NCI-H69 (cell line): ENCODE data around the gene RBMY1D.
"Not testable (repeated sequence)": the region's sequence is repeated elsewhere in the genome, so short reads cannot be mapped to it uniquely, and the experiment has no call there.

Experiments used
- DNase-seq: peaks from one replicate; lab custom pipeline; 2025; lab: John Stamatoyannopoulos, UW

RBMY1D gene

GRCh38 chrY:21894426-21894825 lies at the start of gene RBMY1D:
Gene RBMY1D, minus strand, starts transcription at chrY:21894526. Its CDS starts 2,013 bp downstream, at chrY:21892513.
- DNase-seq = not testable (repeated sequence)

- DNase-seq = not testable (repeated sequence)
Observed at GRCh38 chrY:21917932-21918331, 23.6 kb upstream of the RBMY1D start, which contains the start of gene RBMY1E. Gene RBMY1E, minus strand, starts transcription at chrY:21918032. Its CDS starts 1,978 bp downstream, at chrY:21916054.

- not testable (repeated sequence) for DNase-seq
Observed at GRCh38 chrY:21869407-21870076, 24.8 kb downstream of the RBMY1D start.

GRCh38 chrY:21845481-21845880 lies 48.8 kb downstream of the RBMY1D start:
- no peak for DNase-seq

GRCh38 chrY:21842090-21842489 lies 52.2 kb downstream of the RBMY1D start:
- DNase-seq = no peak

- no peak for DNase-seq
Observed at GRCh38 chrY:21839489-21839888, 54.8 kb downstream of the RBMY1D start.

GRCh38 chrY:21836343-21836742 lies 58.0 kb downstream of the RBMY1D start:
- DNase-seq = no peak

- DNase-seq = no peak
Observed at GRCh38 chrY:21835052-21835451, 59.3 kb downstream of the RBMY1D start.
